ENCODE data around the gene TIMM21.

Gene TIMM21

DNA sequence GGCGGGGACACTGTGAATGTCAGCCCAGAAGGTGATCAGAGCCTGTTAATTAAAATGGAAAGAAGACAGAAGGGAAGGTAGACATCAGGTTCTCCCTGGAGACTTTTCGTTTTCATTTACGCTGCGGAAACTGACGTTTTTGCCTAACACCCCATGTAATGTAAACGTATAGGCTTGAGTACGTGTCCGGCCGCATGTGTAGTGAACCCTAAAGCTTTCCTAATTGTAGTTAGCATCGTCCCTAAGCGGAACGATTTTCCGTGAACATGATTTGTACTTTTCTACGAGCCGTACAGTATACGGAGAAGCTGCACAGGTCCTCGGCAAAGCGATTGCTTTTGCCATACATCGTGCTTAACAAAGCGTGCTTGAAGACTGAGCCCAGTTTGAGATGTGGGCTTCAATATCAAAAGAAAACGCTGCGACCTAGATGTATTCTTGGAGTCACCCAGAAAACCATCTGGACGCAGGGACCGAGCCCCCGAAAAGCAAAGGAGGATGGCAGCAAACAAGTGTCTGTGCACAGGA, 284 bp downstream of the TIMM21 start:
- no peak for DNase-seq

DNA sequence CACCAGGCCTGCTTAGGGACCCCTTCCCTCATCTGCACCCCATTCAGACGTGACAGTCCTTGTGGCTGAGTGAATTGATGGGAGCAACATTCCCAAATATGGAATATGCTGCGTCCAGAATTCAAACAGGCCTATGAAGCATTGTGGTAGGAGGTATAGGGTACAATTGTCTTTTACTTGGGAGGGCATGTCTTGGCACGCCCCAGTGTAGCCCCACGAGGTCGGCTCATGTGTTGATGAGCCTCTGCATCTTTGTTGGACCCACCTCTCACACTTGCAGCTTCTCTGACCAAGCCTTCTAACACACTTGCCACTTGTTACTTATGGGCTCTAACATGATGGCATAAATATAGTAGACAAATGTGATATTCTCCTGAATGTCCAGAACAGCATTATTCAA, 1.6 kb downstream of the TIMM21 start:
- no peak for DNase-seq

DNA sequence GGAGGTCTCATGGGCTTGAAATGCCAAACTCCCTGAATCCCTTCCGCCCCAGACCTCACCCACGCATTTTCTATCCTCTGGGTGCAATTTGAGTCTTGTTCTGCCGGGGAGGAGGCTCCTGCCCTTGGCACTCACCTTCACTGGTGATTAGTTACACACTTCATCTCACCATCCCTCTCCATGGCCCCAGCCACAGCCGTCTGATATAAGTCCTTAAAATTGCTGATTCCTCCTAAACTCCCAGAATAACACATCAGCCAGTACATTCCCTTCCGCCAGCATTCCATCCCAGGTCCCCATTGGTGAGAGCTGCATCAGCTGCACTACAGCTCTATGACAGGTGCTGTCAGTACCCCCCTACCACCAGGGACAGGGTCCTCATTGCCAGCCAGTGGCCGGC, 3.9 kb downstream of the TIMM21 start:
- DNase-seq, result no peak

DNA sequence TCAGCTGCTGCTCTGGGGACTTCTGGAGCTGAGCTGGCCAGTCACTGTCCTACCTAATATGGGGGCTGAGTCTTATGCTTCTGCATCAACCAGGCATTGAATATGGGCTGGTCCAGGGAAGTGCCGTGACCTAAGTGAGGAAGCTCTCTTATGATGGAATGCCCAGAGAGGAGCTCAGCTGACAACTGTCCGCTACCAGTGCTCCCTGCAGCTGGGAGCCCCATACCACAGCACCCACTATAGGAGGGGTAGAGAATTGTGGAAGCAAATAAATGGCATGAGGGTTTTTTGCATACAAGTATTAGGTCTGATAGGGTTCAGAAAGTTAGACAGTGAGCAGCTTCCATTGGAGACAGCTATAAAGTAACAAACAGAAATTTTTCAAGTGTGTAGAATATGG, 4.5 kb downstream of the TIMM21 start:
- no peak for DNase-seq

DNA sequence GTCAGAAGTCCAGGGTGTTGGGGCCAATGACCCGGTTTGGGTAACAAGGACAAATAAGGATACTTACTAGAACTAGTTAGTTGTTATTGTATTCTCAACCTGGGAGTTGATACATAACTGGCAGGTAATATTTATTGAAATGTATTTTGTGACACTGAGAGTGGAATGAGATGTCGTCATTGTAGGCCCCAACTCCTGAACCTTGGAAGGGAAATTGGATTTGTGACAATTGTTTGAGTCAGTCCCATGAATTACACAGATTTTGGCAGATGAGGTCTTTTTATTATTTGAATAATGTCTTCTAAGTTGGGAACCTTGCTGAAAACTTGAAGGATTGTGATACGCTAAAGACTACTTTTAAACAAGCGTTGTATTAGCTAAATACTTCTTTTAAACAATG, 5.1 kb downstream of the TIMM21 start:
- no peak for DNase-seq

DNA sequence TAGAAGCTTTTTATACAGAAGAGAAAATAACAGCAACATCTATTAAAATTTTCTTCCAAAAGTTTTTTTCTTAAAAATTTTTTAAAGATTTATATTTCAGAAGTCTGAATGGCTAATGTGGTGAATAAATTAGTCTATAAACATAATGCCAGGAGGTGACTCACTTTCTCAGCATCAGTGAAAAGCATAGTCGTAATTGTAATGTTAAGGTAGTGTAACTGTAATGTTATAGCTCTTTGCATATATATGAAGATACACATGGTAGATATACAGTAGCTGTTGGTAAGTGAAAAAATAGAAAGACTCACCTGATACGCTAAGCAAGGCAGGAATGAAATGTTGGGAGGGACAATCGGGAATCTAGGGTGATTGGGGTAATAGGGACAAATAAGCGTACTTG, 5.5 kb downstream of the TIMM21 start:
- no peak for DNase-seq

DNA sequence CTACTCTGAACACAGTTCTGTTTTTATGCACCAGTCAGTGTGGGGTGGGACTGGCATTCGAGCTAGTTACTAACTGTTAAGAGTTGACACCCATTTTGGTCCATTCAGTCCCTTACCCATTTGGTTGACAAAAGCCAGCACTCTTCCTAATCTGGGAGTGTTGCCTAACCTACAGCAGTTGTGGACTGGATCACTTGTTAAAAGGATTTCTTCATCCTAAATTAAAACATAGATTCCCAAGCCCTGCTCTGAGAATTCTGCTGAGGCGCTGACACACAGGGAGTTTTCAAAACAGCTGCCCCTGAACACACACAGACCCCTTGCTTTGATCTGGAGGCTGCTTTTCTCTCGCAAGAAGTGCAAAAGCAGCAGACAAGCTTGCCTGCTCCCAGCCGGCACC, 6.4 kb downstream of the TIMM21 start:
- DNase-seq, result no peak

DNA sequence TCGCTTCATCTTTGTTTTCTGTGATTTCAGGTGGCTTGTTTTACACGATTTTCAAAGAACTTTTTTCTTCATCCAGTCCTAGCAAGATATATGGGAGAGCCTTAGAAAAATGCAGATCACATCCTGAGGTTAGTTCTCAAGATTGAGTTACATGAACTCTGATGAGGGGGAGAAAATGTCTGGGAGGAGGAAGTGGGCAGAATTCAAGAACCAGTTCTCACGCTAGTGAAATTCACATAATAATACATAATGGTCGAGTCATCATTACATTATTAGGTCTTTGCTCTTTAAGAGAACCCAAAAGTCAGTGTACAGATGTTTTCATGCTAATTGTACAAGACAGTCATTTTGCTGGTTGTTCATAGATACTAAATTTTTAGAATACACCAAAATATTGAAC, 7.0 kb downstream of the TIMM21 start:
- no peak for DNase-seq

DNA sequence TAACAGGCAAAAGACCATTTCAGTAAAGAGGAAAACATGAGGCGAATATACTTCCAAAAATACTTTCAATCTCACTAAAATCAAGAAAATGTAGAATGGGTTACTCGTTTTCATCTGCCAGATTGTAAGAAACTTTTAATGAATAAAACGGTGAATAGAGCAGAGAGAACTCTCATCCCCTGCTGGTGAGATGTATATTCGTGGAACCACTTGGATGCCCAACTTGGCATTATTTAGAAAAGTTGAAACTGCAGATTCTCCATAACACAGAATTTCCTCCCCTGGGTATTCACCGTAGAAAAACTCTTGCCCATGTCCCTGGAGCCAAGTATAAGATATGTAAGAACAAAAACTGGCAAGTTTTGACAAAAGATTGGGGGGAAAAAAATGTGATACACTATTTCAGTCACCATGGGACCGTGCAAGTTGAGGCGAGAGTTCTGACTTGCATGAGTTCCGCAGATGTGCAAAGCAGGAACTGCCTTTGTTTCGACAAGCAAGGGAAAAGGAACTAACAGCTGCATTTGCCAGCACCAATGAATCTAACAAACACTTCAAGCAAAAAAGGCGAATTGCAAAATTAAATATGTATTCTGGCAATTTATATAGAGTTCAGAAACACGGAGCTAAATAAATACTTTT, 14.8 kb downstream of the TIMM21 start:
- no peak for DNase-seq

DNA sequence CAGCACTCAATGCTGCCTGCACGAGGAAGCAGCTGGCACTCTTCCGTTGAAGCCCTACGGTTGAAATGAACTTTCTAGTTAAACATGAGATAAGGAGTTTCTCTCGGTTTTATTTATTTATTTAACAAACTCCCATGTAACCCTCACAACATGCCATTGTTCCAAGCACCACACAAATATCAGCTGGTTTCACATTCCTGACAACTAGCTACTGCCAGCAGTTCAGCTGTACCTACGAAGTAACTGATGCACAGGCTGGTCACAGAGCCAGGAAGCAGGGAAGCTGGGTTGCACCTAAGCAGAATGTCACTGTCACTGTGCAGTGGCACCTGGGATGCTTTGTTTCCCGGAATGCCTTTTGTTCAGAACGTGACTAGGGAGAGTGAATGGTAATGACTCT, 18.1 kb downstream of the TIMM21 start:
- peak in 2 of 3 experiments; percentile 22 to 44 for DNase-seq

DNA sequence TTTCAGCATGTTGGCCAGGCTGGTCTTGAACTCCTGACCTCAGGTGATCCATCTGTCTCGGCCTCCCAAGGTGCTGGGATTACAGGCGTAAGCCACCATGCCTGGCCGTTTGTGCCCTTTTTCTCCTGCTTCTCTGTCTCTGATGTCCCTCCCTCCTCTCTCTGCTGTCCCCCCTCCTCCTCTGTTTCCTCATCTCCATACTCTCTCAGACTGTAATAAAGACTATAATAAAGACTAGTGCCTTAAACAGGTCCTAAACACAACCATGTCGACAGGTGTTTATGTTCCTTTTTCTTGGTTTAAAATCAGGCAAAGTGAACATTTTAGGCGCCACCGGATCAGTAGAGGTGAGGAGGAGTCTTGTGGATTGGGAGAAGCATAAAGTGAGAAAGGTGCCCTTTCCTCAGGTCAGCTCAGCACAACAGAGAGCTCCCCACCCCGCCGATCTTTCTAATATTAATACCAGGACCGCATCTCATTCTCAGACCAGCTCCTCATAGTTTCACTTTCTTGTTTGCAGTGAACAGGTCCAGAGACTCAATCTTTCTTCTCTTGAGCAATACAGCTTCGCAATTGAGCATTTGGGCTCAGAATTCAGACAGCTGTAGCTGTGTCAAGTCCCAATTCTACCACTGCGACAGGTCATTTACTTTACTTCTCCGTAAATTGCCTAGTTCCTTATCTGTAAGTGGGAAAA, 23.7 kb downstream of the TIMM21 start:
- no peak for DNase-seq

DNA sequence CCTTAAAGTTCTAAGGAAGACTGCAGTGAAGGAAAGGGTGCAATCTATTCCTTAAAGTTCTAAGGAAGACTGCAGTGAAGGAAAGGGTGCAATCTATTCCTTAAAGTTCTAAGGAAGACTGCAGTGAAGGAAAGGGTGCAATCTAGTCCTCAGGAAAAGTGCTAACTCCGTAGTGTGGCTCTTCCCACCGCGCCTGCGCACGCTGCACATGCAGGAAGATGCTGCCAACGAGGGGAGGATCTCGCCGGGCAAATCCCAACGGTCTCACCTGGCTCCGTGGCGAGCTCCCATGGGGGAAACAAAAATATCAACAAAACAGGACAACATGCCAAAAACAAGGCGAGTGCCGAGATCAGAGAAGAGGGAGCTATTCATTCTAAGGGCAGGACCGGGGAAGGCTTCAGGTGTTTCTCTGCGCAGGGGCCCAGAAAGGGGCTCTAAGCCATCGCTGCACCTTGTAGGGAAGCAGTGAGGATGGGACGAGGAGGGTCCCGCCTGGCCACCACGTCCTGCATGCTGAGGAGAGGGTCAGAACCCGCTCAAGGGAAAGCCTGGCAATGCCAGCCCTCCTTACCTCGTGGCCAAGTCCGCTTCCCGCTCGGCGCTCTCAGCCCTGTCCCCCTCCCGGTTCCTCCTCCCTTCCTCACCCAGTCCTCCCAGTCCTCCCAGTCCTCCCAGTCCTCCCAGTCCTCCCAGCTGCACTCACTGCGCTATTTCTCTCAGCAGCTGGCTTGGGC, 24.5 kb downstream of the TIMM21 start:
- DNase-seq, result no peak

DNA sequence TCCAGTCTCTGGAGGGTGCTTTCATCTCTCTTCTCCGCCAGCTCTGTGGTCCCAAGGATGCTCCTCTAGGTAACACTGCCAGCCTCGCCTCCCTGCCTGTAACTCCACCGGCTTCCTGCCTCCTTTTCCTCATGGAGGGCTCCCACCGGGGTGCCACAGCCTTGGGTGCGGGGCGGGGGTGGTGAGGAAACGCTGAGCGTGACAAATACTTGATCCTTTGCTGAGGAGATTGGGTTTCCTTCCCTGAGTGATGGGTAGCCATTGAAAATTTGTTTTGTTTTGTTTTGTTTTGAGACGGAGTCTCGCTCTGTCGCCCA, 25.1 kb downstream of the TIMM21 start:
- no peak for DNase-seq

DNA sequence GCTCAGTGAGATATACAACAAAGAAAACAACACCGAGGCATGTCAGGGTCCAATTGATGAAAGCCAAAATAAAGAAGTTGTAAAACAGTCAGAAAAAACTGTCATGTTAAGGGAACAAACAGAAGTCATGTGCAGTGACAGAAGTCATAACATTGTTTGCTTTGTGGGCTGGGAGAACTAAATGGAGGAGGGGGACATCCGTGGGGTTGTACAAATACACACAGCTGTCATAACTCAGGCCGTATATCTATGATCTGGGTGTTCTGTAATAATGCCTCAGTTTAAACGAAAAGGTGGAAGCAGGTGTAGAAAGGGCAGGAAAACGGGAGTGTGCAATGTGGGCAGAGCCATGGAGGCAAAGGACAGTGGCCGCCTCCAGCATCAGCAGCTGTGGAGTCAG, 27.3 kb downstream of the TIMM21 start:
- peak in 2 of 3 experiments; percentile 64 to 85 for DNase-seq

DNA sequence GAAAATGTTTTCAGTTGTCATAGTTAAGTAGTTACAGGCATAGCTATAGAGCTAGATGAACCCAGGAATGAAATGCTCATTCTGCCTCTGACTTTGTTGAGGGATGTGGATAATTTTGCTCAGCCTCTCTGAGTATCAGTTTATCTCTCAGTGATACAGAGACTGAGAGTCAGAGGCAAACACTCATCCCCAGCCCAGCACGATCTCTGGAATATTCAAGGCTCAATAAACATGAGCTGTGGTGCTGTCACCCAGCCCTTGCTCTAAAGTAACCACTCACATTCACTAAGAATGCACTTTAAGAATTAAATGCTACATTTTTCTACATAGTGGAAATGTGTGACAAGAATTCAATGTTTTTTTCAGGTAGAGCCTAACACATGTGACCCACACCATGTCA, 30.6 kb downstream of the TIMM21 start:
- no peak for DNase-seq

DNA sequence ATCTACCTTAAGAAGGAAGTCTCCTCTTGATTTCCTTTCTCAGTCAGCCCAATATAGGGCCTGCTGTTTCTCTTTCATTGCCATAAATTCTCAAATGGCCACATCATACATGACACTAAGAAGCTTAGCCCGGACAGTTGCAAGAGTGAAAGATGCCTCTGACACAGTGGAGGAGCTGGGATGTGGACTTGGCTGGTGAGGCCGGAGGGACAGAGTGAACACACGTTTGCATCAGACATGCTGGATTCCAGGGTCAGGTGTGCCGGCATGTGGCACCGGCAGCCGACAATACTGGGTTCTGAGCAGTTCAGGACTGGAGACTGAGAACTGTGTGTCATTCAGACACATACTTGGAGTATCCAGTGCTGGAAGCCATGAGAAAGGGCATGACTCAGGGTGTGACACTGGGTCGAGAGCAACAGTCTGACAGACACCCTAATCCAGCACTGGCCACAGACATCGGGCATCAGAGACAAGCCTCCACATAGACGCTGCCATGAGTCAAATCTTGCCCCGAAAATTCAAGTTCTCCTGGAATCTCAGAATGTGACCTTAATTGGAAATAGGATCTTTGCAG, 31.4 kb downstream of the TIMM21 start:
- DNase-seq, result no peak

DNA sequence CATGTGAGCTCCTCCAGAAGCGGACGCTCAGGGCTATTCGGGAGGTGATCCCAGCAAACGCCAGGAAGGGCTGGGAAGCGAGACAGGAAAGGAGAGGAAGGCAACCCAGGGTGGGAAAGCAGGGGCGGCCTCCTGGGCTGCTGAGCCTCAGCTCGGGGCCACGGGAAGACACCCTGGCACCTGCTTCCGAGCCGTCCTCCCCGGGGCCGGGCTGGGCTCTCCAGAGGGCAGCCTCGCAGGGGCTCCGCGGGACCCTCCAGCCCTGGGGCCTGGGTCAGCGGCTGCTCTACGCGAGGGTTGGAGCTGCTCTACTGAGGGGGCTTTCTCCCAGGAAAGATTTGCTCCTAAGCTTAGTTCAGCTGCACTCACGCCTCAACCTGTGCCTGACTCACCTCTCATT, 34.0 kb downstream of the TIMM21 start:
- DNase-seq, result no peak

DNA sequence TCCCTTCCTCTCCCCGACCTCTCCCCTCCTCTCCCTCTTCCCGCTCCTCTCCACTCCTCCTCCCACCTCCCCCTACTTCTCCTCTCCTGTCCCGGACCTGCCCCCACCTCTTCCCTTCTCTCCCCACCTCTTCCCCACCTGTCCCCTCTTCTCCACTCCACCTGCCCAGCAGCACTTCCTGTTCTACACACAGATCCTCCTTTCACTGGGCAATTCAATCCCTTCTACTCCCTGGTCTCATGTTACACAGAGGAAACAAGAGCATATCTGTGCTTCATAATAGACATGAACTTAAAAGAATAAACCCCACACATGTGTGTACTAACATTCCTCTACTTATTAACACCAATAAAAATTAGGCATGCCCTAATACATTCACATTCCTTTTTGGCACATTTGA, 34.8 kb downstream of the TIMM21 start:
- DNase-seq, result peak in 2 of 3 experiments; percentile 54 to 77

DNA sequence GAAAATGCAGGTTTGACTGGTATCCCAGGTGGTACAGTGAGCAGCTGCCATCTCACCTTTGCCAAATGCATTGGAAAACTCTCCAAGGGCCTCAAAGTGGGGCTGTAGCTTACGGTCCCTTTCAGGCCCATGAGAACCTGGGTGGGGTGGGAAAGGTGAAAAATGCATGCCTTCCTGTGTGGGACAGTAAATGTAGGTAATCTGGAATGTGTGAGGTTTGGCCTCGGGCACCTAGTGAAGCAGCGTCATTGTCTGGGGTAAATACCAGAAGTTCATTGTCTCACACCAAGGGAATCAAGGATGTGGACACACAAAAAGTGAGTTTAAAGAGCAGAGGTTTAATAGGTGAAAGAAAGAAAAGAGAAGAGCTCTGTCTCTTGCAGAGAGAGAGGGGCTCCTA, 36.6 kb downstream of the TIMM21 start:
- DNase-seq, result peak in 1 of 3 experiments; percentile 34

DNA sequence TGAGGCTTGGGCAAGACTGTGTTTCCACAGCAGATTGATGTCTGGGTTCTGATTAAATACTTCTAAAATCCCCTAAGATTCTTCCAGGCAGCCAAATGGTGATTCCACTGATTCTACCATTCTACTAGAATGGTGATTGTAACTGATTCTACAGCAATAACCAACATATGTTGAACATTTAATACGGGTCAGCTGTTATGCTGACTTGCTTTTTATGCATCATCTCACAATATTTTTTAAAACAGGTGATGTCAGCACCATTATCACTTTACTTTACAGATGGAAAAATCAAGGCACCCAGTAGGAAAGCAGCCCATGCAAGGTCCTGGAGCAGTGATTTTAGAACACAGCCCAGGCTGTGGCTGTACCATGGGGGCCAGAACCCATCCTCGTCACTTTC, 37.5 kb downstream of the TIMM21 start:
- no peak for DNase-seq

DNA sequence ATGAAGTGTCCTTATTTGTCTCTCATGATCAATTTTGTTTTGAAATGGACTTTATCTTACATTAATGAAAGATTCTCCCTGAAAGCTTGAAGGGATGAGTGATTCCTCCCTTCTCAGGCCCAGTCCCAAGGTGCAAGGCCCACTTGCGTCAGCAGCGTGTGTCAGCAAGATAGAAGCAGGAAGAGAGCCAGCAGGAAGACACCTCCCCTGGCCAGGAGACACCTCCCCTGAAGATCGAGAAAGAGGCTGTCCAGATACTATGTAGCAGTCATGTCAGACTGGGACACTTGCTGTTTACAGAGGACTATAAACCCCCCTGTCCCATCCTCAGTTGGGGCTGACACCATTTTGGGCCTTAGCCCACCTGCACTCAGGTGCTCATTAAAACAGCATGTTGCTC, 38.3 kb downstream of the TIMM21 start:
- no peak for DNase-seq

DNA sequence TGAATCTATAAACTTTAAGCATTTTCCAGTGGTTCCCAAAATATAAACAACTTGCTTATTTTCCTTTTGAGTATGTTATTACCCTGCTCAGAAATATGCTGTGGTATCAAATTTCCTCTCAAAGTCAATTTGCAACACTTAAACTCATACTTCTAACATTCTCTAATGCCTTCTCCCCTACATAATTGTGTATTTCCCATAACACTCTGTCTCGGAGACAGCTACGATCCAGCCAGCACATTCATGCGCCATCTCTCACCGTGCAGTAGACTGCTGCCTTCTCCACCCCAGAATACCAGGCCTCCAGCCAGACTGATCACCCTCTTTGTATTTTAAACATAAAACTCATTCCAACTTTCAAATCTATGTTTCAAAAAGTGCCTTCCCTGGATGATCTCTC, 41.8 kb downstream of the TIMM21 start:
- peak in 1 of 3 experiments; percentile 39 for DNase-seq

DNA sequence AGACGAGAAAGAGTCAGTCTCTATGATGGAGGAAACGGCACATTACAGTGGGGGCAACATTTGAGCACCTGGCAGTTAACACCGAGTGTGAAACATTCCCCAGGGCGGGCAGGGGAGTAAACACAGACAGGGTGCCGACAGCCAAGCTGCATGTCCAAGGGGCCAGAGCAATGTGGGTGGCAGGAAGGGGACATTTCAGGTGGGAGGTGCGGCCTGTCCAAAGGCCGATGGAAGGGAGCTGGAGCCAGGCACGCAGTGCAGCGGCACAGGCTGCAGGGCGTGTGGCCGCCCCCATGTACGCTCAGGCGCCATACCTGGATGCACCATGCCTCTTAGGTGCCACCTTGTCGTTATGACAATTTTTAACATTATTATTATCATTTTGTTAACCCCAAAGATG, 43.3 kb downstream of the TIMM21 start:
- DNase-seq, result no peak

DNA sequence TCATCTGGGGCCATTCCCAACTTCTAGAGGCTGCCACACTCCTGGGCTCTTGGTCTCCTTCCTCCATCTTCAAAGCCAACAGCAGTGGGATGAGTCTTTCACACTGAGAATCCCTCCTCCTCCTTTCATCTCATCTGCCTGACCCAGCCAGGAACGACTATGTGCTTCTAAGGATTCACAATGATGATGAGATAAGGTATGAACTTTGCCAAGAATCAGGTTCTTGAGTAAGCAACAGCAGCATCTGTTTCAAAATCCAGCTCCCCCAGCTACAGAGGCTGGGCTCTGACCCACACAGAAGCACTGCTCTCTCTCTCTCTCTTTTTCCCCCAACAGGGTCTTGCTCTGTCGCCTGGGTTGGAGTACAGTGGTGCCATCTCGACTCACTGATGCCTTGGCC, 46.4 kb downstream of the TIMM21 start:
- no peak for DNase-seq

Measured in NCI-H1417 (cell line).